Measurements from ENCODE around the gene MTR. TPM values are rescaled to one million over a fixed set of nuclear protein-coding genes. Genes with fewer than 3 reads are reported as not detected.
"Not testable (repeated sequence)": the region's sequence is repeated elsewhere in the genome, so short reads cannot be mapped to it uniquely, and the experiment has no call there.

MTR gene
- total RNA-seq, 2 donors from 2014 or later, result 44.2 to 47.6 TPM

DNA sequence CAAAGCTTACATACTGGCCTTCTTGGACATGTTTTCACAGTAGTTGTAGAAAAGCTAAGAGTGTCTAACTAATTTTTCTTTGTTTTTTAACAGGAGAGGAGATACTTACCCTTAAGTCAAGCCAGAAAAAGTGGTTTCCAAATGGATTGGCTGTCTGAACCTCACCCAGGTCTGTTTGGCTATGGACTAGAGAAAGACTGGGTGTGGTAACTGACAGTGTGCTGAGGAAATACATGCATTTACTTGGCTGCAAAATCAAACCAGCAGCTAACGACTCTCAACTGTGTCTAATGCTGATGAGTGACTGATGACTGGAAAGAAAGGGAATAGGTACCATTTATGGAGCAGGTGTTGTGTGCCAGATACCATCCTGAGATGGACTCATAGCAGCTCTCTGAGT, 91.1 kb downstream of the MTR start:
- DNase-seq (ENCODE audit: low spot score), result no peak
- intact Hi-C loops (cut with DNase I), result no loop called here

DNA sequence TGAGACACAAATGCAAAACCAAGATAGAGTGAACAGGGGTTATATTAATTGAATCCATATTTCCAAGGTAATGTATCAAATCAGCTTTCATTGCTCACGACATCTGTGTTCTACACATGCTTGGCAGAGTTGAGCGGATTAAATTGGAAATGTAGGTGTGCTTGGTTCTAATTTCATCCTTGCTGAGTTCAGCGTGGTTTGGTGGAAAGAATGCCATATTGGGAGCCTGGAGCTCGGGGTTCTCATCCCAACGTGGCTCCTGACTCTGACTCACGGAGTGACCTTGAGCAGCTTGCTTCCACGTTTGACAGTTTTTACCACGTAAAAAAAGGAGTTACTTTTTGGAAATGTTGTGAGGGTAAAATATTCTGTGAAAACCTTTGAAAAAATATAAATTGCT, 92.0 kb downstream of the MTR start:
- intact Hi-C loops (cut with DNase I), result no loop called here

GRCh38 chr1:236888126-236888525, 93.0 kb downstream of the MTR start:
- intact Hi-C loops (cut with DNase I), result no loop called here
- no peak for DNase-seq (ENCODE audit: low spot score)

More for the DNA sequence above, 92.0 kb downstream of the MTR start:
- DNase-seq (ENCODE audit: low spot score), result no peak

DNA sequence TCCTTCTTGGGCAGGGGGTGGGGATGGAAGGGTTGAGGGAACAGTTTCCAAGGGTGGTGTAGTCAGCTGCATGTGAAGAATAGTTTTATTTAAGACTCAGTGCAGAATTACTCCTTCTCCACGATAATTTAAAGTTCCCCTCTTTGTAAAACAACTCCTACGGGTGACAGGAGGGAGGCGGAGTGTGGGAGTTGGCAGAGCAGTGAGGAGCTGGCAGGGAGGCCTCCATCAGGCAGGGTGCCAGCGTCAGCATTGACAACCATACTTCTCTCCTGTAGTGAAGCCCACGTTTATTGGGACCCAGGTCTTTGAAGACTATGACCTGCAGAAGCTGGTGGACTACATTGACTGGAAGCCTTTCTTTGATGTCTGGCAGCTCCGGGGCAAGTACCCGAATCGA, 93.8 kb downstream of the MTR start:
- DNase-seq (ENCODE audit: low spot score), result no peak
- intact Hi-C loops (cut with DNase I), result no loop called here

- intact Hi-C loops (cut with DNase I), result no loop called here
- no peak for DNase-seq (ENCODE audit: low spot score)
Measured at GRCh38 chr1:236890152-236891056, 95.3 kb downstream of the MTR start.

- no peak for DNase-seq (ENCODE audit: low spot score)
- intact Hi-C loops (cut with DNase I), result no loop called here
Measured at GRCh38 chr1:236893626-236894545, 98.8 kb downstream of the MTR start.

DNA sequence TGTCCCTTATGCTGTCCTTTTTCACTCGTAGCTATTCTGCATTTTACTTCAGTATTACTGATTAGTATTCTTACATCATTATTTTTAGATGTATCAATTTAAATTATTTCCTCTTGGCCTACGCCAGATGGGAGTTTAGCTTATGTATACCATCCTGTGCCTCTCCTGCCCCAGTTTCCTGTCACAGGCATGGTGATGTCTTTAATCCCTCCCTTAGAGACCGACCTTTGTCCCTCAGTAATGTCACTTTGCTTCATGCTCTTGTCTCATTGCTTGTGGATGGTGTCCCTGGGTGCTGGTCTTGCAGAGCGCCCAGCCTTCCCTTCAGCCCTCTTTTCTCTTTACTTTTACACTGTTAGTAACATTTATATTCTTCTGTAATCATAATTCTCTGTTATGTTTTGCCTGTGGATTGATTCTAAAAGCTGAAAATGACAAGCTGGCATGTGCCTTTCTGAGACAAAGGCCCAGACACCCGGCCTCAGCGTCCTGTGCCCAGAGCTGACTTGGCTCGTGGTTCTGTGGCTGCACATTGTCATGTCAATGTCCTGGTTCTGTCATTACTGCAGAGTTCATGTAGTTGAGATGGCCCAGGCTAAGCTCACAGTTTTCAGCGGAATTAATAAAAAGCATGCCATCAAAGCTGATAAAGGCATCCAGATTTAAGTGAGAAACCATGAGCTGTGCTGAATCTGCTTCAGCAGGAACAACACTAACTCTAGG, 100.7 kb downstream of the MTR start:
- intact Hi-C loops (cut with DNase I), result no loop called here

GRCh38 chr1:236896716-236897115, 101.6 kb downstream of the MTR start:
- no peak for DNase-seq (ENCODE audit: low spot score)
- intact Hi-C loops (cut with DNase I), result no loop called here

More for the DNA sequence above, 100.7 kb downstream of the MTR start:
- no peak for DNase-seq (ENCODE audit: low spot score)

DNA sequence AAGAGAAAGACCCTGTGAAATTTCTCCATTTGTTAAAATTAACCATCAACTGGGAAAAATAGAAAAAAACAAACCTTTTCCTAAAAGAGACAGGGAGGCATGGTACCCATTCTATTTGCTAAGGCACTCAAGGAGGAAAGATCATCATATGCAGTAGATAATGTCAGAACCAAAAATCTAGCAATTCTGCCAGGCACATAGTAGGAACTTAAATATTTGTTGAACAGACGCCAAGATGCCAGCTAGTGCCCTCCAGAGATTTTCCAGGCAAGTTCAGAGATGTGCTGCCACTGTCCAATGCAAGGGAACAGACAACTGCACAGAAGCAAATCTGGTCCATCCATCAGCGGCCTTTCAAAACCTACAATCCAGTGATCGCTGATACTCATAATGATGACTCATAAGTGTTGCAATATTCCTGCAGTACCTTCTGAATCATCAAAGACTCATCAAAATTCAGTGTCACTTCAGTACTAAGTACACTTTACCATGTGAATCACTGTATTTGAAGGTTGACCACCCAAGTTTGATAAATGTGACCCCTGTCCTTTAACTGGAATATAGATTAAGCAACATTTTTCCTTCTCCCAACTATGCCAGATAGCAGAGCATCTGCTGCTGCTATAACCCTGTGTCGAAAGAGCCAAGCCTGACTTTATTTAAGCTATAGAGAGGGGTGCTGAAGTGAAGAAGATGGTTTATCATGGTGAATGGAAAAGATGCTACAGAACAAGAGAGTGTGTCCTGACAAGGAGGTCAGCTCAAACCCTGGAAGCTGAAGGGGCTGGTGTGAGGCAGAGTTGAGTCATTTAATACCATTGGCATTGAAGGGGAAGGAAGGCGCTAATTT, 110.0 kb downstream of the MTR start:
- no peak for DNase-seq (ENCODE audit: low spot score)
- intact Hi-C loops (cut with DNase I), result loop anchor here in 1 of 2 donors (5.0 kb wide), 1 partner anchor 262 kb away; no protein-coding TSS in a partner anchor

- no peak for DNase-seq (ENCODE audit: low spot score)
- intact Hi-C loops (cut with DNase I), result no loop called here
Measured at GRCh38 chr1:236907205-236907604, 112.1 kb downstream of the MTR start.

GRCh38 chr1:236908669-236909068, 113.6 kb downstream of the MTR start:
- no peak for DNase-seq (ENCODE audit: low spot score)
- intact Hi-C loops (cut with DNase I), result no loop called here

GRCh38 chr1:236911047-236911446, 116.0 kb downstream of the MTR start:
- DNase-seq (ENCODE audit: low spot score); intact Hi-C loops (cut with DNase I): not testable (repeated sequence)

- no peak for DNase-seq (ENCODE audit: low spot score)
- intact Hi-C loops (cut with DNase I), result no loop called here
Measured at GRCh38 chr1:236913371-236914037, 118.4 kb downstream of the MTR start.

GRCh38 chr1:236914375-236914774, 119.3 kb downstream of the MTR start:
- DNase-seq (ENCODE audit: low spot score), result no peak
- intact Hi-C loops (cut with DNase I), result no loop called here

DNA sequence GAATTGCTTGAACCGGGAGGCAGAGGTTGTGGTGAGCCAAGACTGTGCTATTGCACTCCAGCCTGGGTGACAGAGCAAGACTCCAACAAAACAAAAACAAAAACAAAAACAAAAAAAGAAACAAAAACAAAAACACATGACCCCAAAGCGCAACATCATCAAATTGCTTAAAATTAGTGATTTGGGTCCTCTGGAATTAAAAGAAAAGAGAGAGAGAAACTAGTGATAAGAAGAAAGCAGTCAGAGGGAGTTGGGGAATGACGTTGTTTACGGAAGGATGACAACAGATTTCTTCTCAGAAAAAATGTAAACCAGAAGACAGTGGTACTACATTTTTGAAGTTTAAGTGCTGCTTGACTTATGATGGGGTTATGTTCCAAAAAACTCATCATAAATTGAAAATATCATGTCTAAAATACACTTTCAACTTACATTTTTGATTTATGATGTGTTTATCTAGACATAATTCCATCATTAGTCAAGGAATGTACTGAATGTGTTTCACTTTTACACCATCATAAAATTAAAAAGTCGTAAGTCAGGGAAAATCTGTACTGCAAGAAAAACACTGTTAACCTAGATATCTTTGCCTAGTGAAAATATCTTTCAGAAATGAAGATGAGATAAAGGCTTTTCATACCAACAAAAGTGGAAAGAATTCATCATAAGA, 121.2 kb downstream of the MTR start:
- intact Hi-C loops (cut with DNase I), result no loop called here
- no peak for DNase-seq (ENCODE audit: low spot score)

DNA sequence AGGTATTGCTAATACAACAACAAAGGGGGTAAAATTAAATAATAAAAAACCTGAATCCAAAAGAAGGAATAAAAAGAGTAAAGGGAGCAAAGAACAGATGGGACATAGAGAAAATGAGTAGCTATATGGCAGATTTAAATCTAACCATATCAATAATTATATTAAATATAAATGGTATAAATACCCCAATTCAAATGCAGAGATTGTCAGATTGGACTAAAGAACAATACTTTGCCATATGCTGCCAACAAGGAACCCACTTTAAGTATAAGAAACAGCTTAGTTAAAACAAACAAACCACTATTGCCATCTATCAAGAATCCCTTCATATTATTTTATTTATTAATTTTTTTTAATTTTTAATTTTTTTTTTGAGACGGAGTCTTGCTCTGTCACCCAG, 122.4 kb downstream of the MTR start:
- DNase-seq (ENCODE audit: low spot score), result no peak
- intact Hi-C loops (cut with DNase I), result no loop called here

DNA sequence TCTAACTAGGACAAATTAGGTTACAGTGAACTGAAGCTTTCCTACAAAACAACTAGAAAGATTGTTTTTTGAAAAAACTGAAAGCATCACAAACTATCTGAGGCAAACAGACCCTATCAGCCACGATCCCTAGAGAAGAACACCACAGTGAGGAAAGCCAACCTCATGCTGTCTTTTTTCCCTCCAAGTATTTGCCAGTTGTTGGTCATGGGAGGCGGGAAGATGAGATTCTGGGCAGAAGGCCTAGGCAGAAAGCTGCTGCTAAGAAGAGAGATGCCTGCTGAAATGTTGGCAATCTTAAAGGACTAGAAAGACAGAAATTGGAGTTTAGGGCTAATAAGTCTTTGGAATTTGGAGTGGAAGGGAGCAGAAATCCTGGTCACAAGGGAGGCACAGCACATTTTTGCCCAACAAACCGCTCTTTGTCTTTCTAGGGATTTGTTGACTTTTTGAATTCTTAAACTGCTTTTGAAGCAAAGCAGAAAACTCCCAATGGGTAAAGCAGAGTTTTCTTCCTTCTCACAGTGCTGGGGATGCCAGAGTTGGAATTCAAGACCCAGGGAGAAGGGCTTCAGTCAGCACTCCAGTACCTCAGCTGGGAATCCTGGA, 125.3 kb downstream of the MTR start:
- DNase-seq (ENCODE audit: low spot score), result no peak
- intact Hi-C loops (cut with DNase I), result no loop called here
